HL-60/S4 treated with retinoic acid at 250 ng/mL for 4 days and 3 days (cell line): Measurements from ENCODE around the gene TP53RK.

Experiments
- in situ Hi-C: fragments of 300-500 bp; cut with MboI; formaldehyde crosslinking; loops from 2 replicates; pipeline ENCODE4 v1.7.0; 2022; ENCODE audit warnings: low sequenced_read_pairs

The TP53RK gene

GRCh38 chr20:46689082-46689753 is at the start of gene TP53RK:
TSS of gene TP53RK (minus strand) at chr20:46689444. CDS start at chr20:46689414, 30 bp downstream.
- in situ Hi-C loops = no loop called here

DNA sequence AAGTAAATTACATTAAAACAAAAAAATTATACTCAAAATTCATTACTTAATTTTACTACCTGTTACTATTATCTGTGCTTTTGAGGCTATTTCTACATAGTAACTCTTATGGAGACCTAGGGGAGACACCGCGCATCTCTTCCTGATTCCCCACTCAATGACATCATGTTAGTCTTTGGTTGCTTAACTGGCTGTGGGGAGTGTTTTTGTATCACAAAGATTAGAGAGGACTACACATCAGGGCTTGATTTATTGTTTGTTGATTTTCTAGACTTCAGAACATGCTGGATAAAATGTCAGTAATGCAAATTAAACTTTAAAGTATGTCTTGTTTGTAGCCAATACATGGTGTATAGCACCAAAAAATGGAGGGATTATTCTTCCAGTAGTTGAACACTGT is 46.2 kb upstream of the TP53RK start:
- in situ Hi-C loops = no loop called here

DNA sequence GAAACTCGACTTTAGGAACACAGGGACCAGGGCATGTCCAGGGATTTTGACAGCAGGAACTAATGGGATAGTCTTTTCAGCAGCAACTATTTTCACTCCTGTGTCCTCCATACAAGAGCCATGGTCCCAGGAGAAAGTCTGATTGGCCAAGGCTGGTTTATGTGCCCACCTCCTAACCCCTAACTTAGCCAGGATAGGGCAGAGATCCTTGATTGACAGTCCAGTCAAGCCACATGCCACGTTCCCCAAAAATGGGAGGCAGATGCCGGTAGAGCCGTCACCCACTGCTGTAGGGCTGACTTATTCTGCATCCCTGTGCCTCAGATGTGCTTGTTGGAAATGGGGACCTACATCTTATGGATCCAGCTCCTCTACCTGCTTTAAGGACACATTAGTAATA is 42.5 kb upstream of the TP53RK start:
- in situ Hi-C loops = no loop called here

- in situ Hi-C loops = no loop called here
These were observed 36.2 kb upstream of the TP53RK start for GRCh38 chr20:46725186-46726165.

- in situ Hi-C loops = no loop called here
These were observed 35.2 kb upstream of the TP53RK start for GRCh38 chr20:46724343-46724959.

DNA sequence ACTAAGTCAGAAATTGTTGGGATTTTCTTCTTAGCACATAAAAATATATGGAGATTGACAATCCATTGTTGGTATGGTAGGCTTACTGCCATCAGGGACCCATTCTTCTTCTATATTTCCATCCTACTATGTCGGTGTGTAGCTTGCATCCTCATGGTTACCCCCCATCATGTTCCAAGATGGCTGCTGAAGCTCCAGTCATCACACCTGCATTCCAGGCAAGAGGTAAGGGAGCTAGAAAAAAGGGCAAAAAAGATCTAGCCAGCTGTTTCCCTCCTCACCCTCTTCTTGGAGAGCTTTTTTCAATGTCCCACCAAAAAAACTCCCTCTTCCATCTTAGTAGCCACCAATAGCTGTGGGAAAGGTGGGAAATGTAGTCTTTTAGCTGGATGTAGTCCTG is 33.8 kb upstream of the TP53RK start:
- in situ Hi-C loops = no loop called here

DNA sequence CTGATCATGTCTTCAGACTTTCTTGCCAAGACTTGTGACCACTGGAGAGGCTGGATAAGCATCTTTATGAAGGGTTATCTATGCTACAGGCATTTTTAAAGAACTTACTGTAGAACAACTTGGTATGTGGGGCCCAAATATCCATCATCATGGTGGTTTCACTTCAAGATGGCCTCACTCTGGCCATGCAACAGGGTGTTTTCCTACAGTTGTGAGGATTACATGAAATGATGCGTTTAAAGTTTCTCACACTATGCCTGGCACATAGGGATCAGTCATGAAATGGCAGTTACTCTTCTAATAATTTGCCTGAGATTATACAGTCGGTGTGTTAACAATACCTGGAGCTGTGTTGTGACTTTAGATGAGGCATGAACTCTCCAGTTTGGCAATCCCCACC is 33.2 kb upstream of the TP53RK start:
- in situ Hi-C loops = no loop called here

- in situ Hi-C loops = no loop called here
These were observed 32.2 kb upstream of the TP53RK start for GRCh38 chr20:46721476-46721875.

DNA sequence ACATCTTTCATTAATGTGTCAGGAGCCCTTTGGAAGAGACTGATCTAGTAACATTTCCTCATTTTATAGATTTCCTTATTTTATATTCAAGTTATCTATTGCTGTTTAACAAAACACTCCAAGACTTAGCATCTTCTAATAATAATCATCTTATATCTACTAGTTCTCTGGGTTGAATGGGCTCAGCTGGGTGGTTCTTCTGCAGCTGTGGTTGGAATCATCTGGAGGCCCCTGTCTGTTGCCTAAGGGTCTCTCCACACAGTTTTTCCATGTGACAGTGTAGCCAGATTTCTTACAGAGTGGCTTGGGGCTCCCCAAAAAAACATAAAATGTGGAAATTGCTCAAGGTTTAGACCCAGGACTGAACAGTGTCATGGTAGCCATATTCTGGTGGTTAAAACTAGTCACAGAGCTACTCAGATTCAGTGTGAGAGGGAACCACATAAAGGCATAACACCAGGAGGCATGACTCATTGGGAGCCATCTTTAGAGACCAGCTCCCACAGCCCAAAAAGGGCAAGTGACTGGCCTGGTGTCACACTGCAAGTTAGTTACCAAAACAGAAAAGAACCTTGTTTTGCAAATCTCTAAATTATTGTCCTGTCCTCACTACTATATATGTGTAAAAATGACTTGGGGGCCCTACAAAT is 31.7 kb upstream of the TP53RK start:
- in situ Hi-C loops = no loop called here

GRCh38 chr20:46720019-46720418 is 30.8 kb upstream of the TP53RK start:
- in situ Hi-C loops = no loop called here

- in situ Hi-C loops = no loop called here
These were observed 28.7 kb upstream of the TP53RK start for GRCh38 chr20:46717818-46718541.

- in situ Hi-C loops = no loop called here
These were observed 26.1 kb upstream of the TP53RK start for GRCh38 chr20:46715292-46715756.

- in situ Hi-C loops = no loop called here
These were observed 25.0 kb upstream of the TP53RK start for GRCh38 chr20:46713957-46714834.

- in situ Hi-C loops = no loop called here
These were observed 22.9 kb upstream of the TP53RK start for GRCh38 chr20:46712056-46712636.

GRCh38 chr20:46710153-46710913 is 21.1 kb upstream of the TP53RK start:
- in situ Hi-C loops = no loop called here

DNA sequence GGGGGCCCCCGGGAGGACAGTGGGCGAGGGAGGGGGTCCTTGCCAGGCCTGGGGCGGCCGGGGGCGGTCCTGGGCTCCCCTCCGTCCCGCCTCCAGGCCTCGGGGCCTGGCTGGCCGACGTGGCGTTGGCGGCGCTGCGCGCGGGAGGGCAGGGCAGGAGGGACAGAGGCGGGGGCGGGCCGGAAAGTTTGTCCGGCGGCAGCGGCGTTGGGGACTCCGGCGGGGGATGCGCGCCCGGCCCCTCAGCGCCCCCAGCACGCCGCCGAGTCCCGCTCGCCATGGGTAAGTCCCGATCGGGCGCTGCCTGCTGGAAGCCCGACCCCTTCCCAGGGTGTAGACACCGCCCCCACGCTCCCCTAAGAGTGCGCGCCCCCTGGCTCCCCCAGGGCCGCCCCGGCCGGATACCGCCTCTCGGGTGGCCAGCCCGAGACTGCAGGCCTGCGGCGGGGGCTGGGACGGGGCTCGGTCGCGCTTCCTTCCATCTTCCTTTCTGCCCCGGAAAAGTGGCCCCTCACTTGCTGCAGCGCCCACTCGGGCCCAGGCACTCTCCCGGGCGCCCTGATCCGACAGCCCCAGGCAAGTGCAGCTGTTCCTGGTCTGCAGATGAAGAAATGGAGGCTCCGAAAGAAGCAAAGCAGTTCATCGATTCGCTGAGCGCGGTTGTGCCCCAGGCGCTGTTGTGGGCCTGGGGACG is 20.4 kb upstream of the TP53RK start, which contains the start of gene SLC2A10:
Gene SLC2A10, plus strand, starts transcription at position 191 of the 694 bp plus-strand sequence. Its CDS starts 88 bp downstream, at position 279.
- in situ Hi-C loops = no loop called here

- in situ Hi-C loops = no loop called here
These were observed 19.8 kb upstream of the TP53RK start for GRCh38 chr20:46709055-46709458.
